AG09309 (cell line): ENCODE data around the gene CATSPERE.
"Not testable (repeated sequence)": the region's sequence is repeated elsewhere in the genome, so short reads cannot be mapped to it uniquely, and the experiment has no call there.

ENCODE experiments used
- DNase-seq: peaks from one replicate; pipeline ENCODE4 v3.0.0-alpha.2; 2010; ENCODE audit warnings: low read depth
- H3K4me3 ChIP-seq: 2 replicates; pipeline ENCODE4 v1.5.1; 2011; ENCODE audit warnings: mild to moderate bottlenecking, low read depth, low read length, moderate library complexity; ENCODE audit not compliant: control insufficient read depth
- CTCF ChIP-seq: IDR thresholded peaks from 2 replicates; pipeline ENCODE4 v1.5.1; 2011; ENCODE audit warnings: mild to moderate bottlenecking, low read depth, low read length, inconsistent platforms; ENCODE audit not compliant: insufficient read depth, control insufficient read depth; ENCODE audit errors: missing control alignments

The CATSPERE gene

GRCh38 chr1:244672946-244673682 lies 212.0 kb downstream of the CATSPERE start:
- H3K4me3 ChIP-seq = no peak overlapping the region
- no peak for TF ChIP-seq CTCF
- no peak for DNase-seq

- no peak for DNase-seq
- no peak for TF ChIP-seq CTCF
- no peak overlapping the region for H3K4me3 ChIP-seq
Observed at GRCh38 chr1:244674446-244674845, 213.4 kb downstream of the CATSPERE start.

- no peak for DNase-seq
- no peak for TF ChIP-seq CTCF
- H3K4me3 ChIP-seq = no peak overlapping the region
Observed at GRCh38 chr1:244675167-244675566, 214.1 kb downstream of the CATSPERE start.

- no peak for TF ChIP-seq CTCF
- no peak for DNase-seq
Observed at GRCh38 chr1:244678697-244679096, 217.6 kb downstream of the CATSPERE start.

GRCh38 chr1:244680667-244681066 lies 219.6 kb downstream of the CATSPERE start:
- H3K4me3 ChIP-seq = no peak overlapping the region

More at GRCh38 chr1:244678697-244679096, 217.6 kb downstream of the CATSPERE start:
- H3K4me3 ChIP-seq = no peak overlapping the region

GRCh38 chr1:244682087-244682486 lies 221.0 kb downstream of the CATSPERE start:
- H3K4me3 ChIP-seq, DNase-seq: not testable (repeated sequence)

More at GRCh38 chr1:244680667-244681066, 219.6 kb downstream of the CATSPERE start:
- no peak for DNase-seq
- no peak for TF ChIP-seq CTCF
